RCC 7860 (cell line): ENCODE data around the gene FOXE1.

ENCODE experiments used
- DNase-seq: peaks from one replicate; pipeline ENCODE4 v3.0.0-alpha.2; 2015; ENCODE audit warnings: low spot score
- FAIRE-seq: peaks from 2 replicates; lab custom pipeline; 2012; peaks lifted over from hg19 to GRCh38; lab: Jason Lieb, UNC

FOXE1 gene

GRCh38 chr9:97861148-97861475 is 8.1 kb downstream of the FOXE1 start:
- FAIRE-seq: no peak
- DNase-seq: no peak

GRCh38 chr9:97863314-97863713 is 10.3 kb downstream of the FOXE1 start:
- FAIRE-seq: no peak
- DNase-seq: no peak

- FAIRE-seq (no peak), DNase-seq (no peak)
These were observed 11.4 kb downstream of the FOXE1 start for GRCh38 chr9:97864396-97864795.

GRCh38 chr9:97866300-97866699 is 13.3 kb downstream of the FOXE1 start:
- DNase-seq (no peak), FAIRE-seq (no peak)

GRCh38 chr9:97866848-97867247 is 13.8 kb downstream of the FOXE1 start:
- FAIRE-seq: no peak
- DNase-seq: no peak

GRCh38 chr9:97868859-97869258 is 15.8 kb downstream of the FOXE1 start:
- FAIRE-seq: no peak

GRCh38 chr9:97873425-97873824 is 20.4 kb downstream of the FOXE1 start:
- FAIRE-seq: no peak
- no peak for DNase-seq

More at GRCh38 chr9:97868859-97869258, 15.8 kb downstream of the FOXE1 start:
- DNase-seq: no peak

GRCh38 chr9:97873882-97874281 is 20.9 kb downstream of the FOXE1 start:
- FAIRE-seq (peak; percentile 80), DNase-seq (peak; percentile 70)

- DNase-seq: no peak
- FAIRE-seq: no peak
These were observed 21.6 kb downstream of the FOXE1 start for GRCh38 chr9:97874624-97875023.

- DNase-seq (no peak), FAIRE-seq (no peak)
These were observed 22.1 kb downstream of the FOXE1 start for GRCh38 chr9:97875111-97875510.

- no peak for DNase-seq
- no peak for FAIRE-seq
These were observed 23.0 kb downstream of the FOXE1 start for GRCh38 chr9:97876061-97876460.

- DNase-seq: peak; percentile 43
- FAIRE-seq: peak; percentile 55
These were observed 27.3 kb downstream of the FOXE1 start for GRCh38 chr9:97880336-97880735.

- no peak for FAIRE-seq
- DNase-seq: no peak
These were observed 37.2 kb downstream of the FOXE1 start for GRCh38 chr9:97889941-97890887.

- no peak for FAIRE-seq
- DNase-seq: no peak
These were observed 38.7 kb downstream of the FOXE1 start for GRCh38 chr9:97891736-97892135.

GRCh38 chr9:97892421-97892820 is 39.4 kb downstream of the FOXE1 start:
- FAIRE-seq (no peak), DNase-seq (no peak)

- DNase-seq (peak; percentile 26), FAIRE-seq (peak; percentile 70)
These were observed 42.2 kb downstream of the FOXE1 start for GRCh38 chr9:97895211-97895610.

GRCh38 chr9:97895695-97896332 is 42.8 kb downstream of the FOXE1 start:
- FAIRE-seq (no peak), DNase-seq (peak; percentile 17)

- DNase-seq: peak; percentile 70
- peak; percentile 36 for FAIRE-seq
These were observed 47.2 kb downstream of the FOXE1 start for GRCh38 chr9:97900103-97900737.

- DNase-seq (peak; percentile 61), FAIRE-seq (peak; percentile 61)
These were observed 47.9 kb downstream of the FOXE1 start for GRCh38 chr9:97900738-97901565.

GRCh38 chr9:97903177-97903576 is 50.2 kb downstream of the FOXE1 start:
- DNase-seq: no peak
- no peak for FAIRE-seq

- FAIRE-seq (no peak), DNase-seq (no peak)
These were observed 51.7 kb downstream of the FOXE1 start for GRCh38 chr9:97904725-97905124.
